ENCODE measurements around the gene DTNBP1.

The DTNBP1 gene

DNA sequence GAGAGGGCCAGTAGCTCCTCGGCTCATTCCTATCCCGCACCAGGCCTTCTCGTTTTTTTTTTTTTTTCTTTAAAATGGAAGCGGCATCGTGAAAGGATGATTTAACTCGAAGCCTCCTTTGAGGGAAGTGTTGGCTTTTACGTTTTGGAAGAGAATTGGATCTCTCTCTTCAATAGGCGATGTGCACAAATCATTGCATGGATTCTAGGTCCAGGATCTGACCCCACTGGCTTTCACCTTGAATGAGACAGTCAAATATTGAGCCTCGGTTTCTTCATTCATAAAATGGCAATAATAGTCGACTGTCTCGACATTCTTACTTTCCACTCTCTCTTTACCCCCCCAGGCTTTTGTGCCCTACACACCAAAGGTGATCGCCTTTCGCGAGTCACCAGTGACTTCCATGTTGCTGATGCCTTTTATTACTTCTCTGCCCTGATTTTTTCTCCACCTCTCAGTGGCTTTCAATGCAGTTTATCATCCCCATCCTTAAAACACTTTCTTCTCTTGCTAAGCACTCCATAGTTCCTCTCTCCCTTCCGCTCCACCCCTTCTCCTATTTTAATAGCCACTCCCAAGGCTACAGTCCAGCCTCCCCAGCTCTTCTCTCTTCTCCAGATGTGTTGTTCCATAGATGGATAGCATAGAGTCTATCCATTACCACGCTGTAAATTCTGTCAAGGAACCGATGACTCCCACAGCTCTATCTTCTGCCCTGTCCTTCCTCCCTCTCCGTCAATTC lies 473 bp upstream of the DTNBP1 start:
- POLR2A ChIA-PET = interaction anchor here (0.7 to 1.9 kb wide), 3 partner anchors 348 to 542 kb away, joined by 3 to 10 read pairs (median 5); partner anchors contain the start of gene MYLIP

GRCh38 chr6:15661853-15662325 lies 939 bp downstream of the DTNBP1 start:
- peak overlapping the region; percentile 86 for H3K4me3 ChIP-seq (ENCODE audit: low read depth, low read length)
- POLR2A ChIA-PET = interaction anchor here (0.9 to 1.9 kb wide), 3 partner anchors 8 to 543 kb away, joined by 3 to 10 read pairs (median 5); partner anchors contain the start of gene MYLIP
- H3K36me3 ChIP-seq (ENCODE audit: control insufficient read depth in 2 of 2, insufficient read depth in 1 of 2, low read length in 2 of 2) = peaks cover 0 to 11% of the 10 kb centered on the region in 2 experiments; a peak in 1 of 3 replicates
- peak overlapping the region; percentile 61; the same call in 1 of the 2 replicates for H3K27ac ChIP-seq (ENCODE audit: extremely low read depth, low read depth, low read length)
- no peaks in the 10 kb centered on the region for H3K9me3 ChIP-seq (ENCODE audit: control insufficient read depth, insufficient read depth, low read depth, low read length)
- no peaks in the 10 kb centered on the region; the same call in 1 of the 2 replicates for H3K4me1 ChIP-seq (ENCODE audit: control insufficient read depth, insufficient read depth, low read length)
- CTCF ChIA-PET = interaction anchor here (0.6 to 1.0 kb wide), 4 partner anchors 10 to 523 kb away, joined by 4 to 5 read pairs (median 5); no protein-coding TSS in a partner anchor
- TF ChIP-seq SCRT2 (tag by site-specific recombination; IDR thresholded peaks at IDR 0.05) (peak; percentile 94), ZNF394 (tag by site-specific recombination; IDR thresholded peaks at IDR 0.05; ENCODE audit: borderline replicate concordance) (no peak), KLF17 (tag by site-specific recombination; IDR thresholded peaks at IDR 0.05) (no peak), ZNF600 (tag by site-specific recombination; IDR thresholded peaks at IDR 0.05) (no peak), ZNF549 (tag by site-specific recombination; IDR thresholded peaks at IDR 0.05) (no peak), ZNF140 (tag by site-specific recombination; IDR thresholded peaks at IDR 0.05) (no peak), WT1 (tag by site-specific recombination; IDR thresholded peaks at IDR 0.05) (no peak)
- TF ChIP-seq, protein P1, sequence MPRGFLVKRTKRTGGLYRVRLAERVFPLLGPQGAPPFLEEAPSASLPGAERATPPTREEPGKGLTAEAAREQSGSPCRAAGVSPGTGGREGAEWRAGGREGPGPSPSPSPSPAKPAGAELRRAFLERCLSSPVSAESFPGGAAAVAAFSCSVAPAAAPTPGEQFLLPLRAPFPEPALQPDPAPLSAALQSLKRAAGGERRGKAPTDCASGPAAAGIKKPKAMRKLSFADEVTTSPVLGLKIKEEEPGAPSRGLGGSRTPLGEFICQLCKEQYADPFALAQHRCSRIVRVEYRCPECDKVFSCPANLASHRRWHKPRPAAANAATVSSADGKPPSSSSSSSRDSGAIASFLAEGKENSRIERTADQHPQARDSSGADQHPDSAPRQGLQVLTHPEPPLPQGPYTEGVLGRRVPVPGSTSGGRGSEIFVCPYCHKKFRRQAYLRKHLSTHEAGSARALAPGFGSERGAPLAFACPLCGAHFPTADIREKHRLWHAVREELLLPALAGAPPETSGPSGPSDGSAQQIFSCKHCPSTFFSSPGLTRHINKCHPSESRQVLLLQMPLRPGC (tag by site-specific recombination; IDR thresholded peaks at IDR 0.05) = no peak

More for the DNA sequence above, 473 bp upstream of the DTNBP1 start:
- Histone ChIP-seq H3K27ac (ENCODE audit: extremely low read depth, low read depth, low read length) (no peak overlapping the region; the same call in 1 of the 2 replicates), H3K4me3 (ENCODE audit: low read depth, low read length) (peak overlapping the region; percentile 86; the same call in 1 of the 2 replicates), H3K9me3 (ENCODE audit: control insufficient read depth, insufficient read depth, low read depth, low read length) (no peaks in the 10 kb centered on the region), H3K4me1 (ENCODE audit: control insufficient read depth, insufficient read depth, low read length) (no peaks in the 10 kb centered on the region; the same call in 1 of the 2 replicates), H3K36me3 (ENCODE audit: control insufficient read depth in 2 of 2, insufficient read depth in 1 of 2, low read length in 2 of 2) (peaks cover 0 to 11% of the 10 kb centered on the region in 2 experiments; a peak in 1 of 3 replicates)
- CTCF ChIA-PET = interaction anchor here (0.6 to 1.2 kb wide), 2 partner anchors 520 to 655 kb away, joined by 3 to 4 read pairs; no protein-coding TSS in a partner anchor
- TF ChIP-seq ZNF645 (tag by site-specific recombination; IDR thresholded peaks at IDR 0.05) = no peak
- no peak for TF ChIP-seq REPIN1 (tag by site-specific recombination; IDR thresholded peaks at IDR 0.05; ENCODE audit: low read depth)
- no peak for TF ChIP-seq ZNF560 (tag by site-specific recombination; IDR thresholded peaks at IDR 0.05; ENCODE audit: borderline replicate concordance)
- TF ChIP-seq ZNF266 (tag by site-specific recombination; IDR thresholded peaks at IDR 0.05; ENCODE audit: low read depth) = no peak
- no peak for TF ChIP-seq ZNF707 (tag by site-specific recombination; IDR thresholded peaks at IDR 0.05)
- TF ChIP-seq ZBTB7A (tag by site-specific recombination; IDR thresholded peaks at IDR 0.05; ENCODE audit: low read depth) = no peak
- no peak for TF ChIP-seq MYNN (tag by site-specific recombination; IDR thresholded peaks at IDR 0.05; ENCODE audit: borderline replicate concordance)
- TF ChIP-seq ZNF585B (tag by site-specific recombination; IDR thresholded peaks at IDR 0.05) = no peak
- TF ChIP-seq, protein P2, sequence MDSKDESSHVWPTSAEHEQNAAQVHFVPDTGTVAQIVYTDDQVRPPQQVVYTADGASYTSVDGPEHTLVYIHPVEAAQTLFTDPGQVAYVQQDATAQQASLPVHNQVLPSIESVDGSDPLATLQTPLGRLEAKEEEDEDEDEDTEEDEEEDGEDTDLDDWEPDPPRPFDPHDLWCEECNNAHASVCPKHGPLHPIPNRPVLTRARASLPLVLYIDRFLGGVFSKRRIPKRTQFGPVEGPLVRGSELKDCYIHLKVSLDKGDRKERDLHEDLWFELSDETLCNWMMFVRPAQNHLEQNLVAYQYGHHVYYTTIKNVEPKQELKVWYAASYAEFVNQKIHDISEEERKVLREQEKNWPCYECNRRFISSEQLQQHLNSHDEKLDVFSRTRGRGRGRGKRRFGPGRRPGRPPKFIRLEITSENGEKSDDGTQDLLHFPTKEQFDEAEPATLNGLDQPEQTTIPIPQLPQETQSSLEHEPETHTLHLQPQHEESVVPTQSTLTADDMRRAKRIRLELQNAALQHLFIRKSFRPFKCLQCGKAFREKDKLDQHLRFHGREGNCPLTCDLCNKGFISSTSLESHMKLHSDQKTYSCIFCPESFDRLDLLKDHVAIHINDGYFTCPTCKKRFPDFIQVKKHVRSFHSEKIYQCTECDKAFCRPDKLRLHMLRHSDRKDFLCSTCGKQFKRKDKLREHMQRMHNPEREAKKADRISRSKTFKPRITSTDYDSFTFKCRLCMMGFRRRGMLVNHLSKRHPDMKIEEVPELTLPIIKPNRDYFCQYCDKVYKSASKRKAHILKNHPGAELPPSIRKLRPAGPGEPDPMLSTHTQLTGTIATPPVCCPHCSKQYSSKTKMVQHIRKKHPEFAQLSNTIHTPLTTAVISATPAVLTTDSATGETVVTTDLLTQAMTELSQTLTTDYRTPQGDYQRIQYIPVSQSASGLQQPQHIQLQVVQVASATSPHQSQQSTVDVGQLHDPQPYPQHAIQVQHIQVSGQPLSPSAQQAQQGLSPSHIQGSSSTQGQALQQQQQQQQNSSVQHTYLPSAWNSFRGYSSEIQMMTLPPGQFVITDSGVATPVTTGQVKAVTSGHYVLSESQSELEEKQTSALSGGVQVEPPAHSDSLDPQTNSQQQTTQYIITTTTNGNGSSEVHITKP (tag by site-specific recombination; IDR thresholded peaks at IDR 0.05) = peak; percentile 42; the same call in 1 of the 2 replicates
- TF ChIP-seq ZNF335 (tag by site-specific recombination; conservative IDR thresholded peaks at IDR 0.05) = peak; percentile 52; the same call in 1 of the 2 replicates
- peak; percentile 66 for TF ChIP-seq PRDM1 (tag by site-specific recombination; IDR thresholded peaks at IDR 0.05)
- TF ChIP-seq ZNF423 (tag by site-specific recombination; IDR thresholded peaks at IDR 0.05) = no peak
- TF ChIP-seq, protein P3, sequence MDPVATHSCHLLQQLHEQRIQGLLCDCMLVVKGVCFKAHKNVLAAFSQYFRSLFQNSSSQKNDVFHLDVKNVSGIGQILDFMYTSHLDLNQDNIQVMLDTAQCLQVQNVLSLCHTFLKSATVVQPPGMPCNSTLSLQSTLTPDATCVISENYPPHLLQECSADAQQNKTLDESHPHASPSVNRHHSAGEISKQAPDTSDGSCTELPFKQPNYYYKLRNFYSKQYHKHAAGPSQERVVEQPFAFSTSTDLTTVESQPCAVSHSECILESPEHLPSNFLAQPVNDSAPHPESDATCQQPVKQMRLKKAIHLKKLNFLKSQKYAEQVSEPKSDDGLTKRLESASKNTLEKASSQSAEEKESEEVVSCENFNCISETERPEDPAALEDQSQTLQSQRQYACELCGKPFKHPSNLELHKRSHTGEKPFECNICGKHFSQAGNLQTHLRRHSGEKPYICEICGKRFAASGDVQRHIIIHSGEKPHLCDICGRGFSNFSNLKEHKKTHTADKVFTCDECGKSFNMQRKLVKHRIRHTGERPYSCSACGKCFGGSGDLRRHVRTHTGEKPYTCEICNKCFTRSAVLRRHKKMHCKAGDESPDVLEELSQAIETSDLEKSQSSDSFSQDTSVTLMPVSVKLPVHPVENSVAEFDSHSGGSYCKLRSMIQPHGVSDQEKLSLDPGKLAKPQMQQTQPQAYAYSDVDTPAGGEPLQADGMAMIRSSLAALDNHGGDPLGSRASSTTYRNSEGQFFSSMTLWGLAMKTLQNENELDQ (tag by site-specific recombination; IDR thresholded peaks at IDR 0.05; ENCODE audit: low read depth) = no peak
- TF ChIP-seq, protein P4, sequence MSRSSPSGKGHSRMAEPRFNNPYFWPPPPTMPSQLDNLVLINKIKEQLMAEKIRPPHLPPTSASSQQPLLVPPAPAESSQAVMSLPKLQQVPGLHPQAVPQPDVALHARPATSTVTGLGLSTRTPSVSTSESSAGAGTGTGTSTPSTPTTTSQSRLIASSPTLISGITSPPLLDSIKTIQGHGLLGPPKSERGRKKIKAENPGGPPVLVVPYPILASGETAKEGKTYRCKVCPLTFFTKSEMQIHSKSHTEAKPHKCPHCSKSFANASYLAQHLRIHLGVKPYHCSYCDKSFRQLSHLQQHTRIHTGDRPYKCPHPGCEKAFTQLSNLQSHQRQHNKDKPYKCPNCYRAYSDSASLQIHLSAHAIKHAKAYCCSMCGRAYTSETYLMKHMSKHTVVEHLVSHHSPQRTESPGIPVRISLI (tag by site-specific recombination; IDR thresholded peaks at IDR 0.05) = peak; percentile 47
- TF ChIP-seq ZBTB17 (tag by site-specific recombination; IDR thresholded peaks at IDR 0.05) = 0 out of 2 replicates have a peak, but pooled peaks have one; percentile 53
- TF ChIP-seq ZIC2 (tag by site-specific recombination; IDR thresholded peaks at IDR 0.05) = no peak

All from HEK293 (cell line).